Fibroblast of skin of right biceps (primary cell): ENCODE data around the gene RNF224.
"Not testable (repeated sequence)": the region's sequence is repeated elsewhere in the genome, so short reads cannot be mapped to it uniquely, and the experiment has no call there.

Experiments
- DNase-seq: peaks from one replicate; pipeline ENCODE4 v3.0.0-alpha.2; 2013

Gene RNF224

GRCh38 chr9:137228506-137228967 is 1.2 kb downstream of the RNF224 start:
- DNase-seq, result no peak

DNA sequence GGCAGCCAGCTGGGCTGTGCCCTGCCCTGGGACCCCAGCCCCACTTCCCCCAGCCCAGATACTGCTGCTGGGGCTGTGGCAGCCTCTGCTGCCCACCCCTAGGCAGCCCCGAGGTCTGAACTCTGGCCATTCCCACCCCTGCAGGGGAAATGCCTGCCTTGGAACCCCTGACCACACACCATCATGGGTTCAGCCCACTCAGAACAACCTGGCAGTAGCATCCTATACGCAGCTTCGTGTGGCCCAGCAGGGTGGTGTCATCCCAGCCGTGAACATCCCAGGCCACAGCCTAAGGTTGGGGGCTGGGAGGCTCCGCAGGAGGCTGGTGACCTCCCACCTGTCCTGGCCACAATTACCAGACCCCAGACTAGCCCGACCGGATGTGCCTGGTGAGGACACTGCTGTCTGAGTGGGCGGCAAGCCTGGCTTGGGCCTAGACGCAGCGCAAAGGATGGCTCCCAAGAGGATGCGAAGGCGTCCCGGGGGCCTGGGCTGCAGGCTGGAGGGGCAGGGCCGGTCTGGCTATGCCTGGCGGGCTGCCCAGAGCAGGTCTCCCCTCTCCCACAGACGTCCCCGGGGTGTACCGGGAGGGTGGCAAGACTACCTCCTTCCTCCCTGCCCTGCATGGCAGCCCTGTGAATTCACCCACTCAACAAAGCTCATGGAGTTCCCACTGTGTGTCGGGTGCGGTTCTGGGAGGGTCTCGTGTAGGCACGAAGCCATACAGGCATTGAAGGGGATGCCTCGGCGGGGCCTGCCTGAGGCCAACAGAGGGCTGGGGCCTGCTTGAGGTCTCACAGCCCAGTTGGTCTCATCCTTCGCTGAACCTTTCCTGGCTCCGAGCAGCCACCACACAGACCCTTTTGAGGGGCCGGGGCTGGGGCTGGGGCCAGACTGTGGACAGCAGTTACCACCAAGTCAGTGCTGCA is 1.9 kb downstream of the RNF224 start:
- no peak for DNase-seq

DNA sequence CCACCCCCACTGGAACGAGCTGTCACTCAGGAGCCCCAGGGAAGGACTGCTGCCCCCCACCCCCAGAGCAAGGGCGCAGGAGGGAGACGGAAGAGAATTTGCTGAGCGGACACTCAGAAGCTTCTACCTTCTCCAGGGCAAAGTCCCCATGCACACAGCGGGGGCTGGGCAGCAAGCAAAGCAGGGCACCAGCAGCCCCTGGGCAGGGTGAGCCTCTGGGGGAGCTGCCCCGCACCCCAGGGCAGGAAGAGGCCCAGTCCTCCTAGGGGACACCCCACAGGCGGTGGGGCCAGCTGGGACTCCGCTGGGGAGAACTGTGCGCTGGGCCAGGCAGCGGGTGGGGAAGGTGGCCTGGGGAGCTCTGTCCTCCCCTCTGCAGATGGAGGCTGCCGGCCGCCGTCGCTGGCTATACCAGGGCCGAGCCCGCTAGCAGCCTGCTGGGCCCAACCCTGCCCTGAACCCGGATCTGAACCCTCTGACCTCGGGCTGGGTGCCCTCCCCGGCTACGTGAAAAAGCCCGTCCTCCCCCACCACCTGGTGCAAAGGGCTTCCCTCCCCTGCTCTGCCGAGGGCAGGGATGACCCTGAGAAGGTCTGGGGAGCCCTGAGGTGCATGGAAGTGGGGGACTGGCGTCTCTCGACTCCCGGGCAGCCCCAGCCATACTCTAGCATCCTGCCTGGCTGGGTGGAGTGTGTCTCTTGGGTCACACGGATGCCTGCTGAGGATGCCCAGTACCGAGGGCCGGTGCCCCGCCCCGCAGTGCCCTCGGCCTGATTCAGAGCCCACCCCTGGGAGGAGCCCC is 2.8 kb downstream of the RNF224 start:
- DNase-seq, result no peak

- no peak for DNase-seq
Observed at GRCh38 chr9:137230705-137231371, 3.5 kb downstream of the RNF224 start, which contains the start of gene SLC34A3. SLC34A3 (plus strand) TSS chr9:137230901; CDS start chr9:137231703, 802 bp downstream.

DNA sequence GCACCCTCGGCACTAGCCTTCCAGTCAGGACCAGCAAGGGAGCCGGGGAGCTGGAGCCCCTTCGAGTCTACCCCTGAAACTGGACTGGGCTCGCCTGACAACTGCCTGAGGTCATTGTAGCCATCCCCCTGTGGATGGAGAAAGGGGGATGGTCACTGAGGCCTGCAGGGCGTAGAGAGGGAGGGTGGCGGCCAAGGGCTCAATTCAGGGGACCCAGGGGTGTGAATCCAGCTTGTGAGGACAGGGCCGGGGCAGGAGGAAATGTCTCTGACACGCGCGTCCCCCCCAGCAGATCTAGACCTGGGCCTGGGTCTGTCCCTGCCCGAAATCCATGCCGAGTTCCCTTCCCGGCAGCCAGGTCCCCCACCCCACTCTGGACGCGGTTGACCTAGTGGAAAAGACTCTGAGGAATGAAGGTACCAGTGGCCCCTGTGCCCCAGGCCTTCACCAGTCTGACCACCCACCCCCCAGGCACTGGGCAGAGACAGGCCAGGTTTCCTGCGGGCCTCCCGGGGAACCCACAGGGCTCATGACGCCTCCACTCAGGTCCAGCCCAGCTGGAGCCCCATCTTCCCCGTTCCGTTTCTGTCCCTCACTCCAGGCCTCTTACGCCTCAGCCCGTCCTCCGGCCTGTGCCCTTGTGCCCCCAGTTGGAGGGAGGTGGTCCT is 4.2 kb downstream of the RNF224 start:
- no peak for DNase-seq

GRCh38 chr9:137232101-137232500 is 4.8 kb downstream of the RNF224 start:
- DNase-seq, result no peak

- DNase-seq, result no peak
Observed at GRCh38 chr9:137232510-137232909, 5.2 kb downstream of the RNF224 start.

DNA sequence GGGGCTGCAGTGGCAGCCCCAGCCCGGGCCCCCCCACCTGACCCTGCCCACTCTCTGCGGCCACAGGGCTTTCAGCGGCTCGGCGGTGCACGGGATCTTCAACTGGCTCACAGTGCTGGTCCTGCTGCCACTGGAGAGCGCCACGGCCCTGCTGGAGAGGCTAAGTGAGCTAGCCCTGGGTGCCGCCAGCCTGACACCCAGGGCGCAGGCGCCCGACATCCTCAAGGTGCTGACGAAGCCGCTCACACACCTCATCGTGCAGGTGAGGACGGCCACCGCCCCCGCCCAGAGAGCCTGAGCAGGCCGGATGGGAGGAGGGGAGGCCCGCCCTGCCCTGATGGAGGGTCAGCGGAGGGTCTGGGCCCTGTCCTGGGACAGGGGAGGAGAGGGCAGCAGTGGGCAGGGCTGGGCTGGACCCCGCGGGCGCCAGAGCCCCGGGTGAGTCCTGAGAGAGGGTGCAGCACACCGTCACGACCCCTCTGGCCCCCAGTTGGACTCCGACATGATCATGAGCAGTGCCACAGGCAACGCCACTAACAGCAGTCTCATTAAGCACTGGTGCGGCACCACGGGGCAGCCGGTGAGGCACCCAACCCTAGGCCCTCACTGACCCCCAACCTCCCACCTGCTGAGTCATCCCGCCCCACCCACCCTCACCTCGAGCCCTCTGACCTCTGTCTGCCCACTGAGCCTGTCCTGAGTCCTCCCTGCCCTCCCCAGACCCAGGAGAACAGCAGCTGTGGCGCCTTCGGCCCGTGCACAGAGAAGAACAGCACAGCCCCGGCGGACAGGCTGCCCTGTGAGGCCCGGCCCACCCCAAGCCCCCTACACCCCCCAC is 6.1 kb downstream of the RNF224 start:
- no peak for DNase-seq

DNA sequence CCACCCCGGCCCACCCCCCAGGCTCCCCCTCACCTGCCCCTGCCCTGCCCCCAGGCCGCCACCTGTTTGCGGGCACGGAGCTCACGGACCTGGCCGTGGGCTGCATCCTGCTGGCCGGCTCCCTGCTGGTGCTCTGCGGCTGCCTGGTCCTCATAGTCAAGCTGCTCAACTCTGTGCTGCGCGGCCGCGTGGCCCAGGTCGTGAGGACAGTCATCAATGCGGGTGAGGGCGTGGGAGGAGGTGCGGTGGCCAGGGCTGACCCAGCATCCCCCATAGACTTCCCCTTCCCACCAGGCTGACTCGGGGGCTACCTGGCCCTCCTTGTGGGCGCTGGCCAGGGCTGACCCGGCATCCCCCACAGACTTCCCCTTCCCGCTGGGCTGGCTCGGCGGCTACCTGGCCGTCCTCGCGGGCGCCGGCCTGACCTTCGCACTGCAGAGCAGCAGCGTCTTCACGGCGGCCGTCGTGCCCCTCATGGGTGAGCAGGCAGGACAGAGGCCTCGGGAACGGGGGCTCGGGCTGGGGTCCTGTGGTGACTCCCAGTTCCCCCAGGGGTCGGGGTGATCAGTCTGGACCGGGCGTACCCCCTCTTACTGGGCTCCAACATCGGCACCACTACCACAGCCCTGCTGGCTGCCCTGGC is 6.9 kb downstream of the RNF224 start:
- DNase-seq, result no peak

DNA sequence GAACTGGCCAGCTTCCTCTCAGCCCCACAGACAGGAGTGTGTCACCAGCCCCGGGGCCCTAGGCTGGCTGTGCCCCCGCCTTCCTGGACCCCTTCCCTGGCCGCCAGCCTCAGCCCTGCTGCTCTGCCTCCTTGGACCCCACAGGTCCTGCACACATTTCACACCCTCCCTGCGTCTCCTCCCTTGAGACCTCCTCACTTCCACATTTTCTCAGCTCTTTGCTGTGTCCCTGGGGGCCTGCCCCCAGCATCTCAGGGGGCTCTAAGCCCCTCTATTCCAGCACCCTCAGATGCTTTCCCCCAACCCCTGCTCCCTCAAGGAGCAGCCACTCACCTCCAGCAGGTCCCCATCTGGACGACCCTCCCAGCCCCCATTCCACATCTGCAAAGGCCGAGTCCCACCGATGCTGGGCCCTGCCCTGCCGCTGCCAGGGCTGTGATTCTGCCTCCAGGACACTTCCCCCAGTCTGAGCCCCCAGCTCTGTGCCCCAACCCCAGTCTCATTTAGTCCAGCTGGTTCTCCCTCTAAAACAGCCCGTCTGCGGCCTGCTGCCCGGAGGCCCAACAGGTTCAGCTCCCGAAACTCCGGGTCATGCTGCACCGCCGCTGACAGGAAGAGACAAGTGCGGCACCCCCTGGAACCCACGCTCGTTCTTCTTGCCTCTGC is 7.6 kb downstream of the RNF224 start:
- DNase-seq, result no peak

DNA sequence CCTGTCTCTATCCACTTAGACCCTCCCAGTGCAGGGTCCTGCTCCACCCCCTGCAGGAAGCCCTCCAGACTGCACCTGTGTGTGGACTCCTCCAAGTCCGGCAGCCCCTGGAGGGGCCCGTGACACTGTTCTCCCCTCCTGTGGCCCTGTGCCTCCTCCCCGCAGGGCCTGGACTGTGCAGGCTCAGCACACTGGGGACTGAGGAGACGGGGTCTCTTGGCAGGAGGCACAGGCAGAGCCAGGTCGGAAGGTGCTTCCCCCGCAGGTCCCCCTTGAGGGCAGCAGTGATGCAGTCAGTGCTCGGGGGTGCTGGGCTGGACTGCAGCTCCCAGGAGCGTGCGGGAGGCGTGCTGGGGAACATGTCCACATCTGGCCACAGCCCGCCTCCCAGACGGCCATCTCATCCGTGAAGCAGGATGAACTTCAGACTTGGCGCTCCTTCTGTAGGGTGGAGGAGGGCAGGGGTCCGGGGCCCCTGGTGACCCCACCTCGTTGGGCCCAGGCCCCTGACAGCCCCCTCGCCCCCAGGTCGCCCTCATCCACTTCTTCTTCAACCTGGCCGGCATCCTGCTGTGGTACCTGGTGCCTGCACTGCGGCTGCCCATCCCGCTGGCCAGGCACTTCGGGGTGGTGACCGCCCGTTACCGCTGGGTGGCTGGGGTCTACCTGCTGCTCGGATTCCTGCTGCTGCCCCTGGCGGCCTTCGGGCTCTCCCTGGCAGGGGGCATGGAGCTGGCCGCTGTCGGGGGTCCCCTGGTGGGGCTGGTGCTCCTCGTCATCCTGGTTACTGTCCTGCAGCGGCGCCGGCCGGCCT is 8.3 kb downstream of the RNF224 start:
- no peak for DNase-seq

DNA sequence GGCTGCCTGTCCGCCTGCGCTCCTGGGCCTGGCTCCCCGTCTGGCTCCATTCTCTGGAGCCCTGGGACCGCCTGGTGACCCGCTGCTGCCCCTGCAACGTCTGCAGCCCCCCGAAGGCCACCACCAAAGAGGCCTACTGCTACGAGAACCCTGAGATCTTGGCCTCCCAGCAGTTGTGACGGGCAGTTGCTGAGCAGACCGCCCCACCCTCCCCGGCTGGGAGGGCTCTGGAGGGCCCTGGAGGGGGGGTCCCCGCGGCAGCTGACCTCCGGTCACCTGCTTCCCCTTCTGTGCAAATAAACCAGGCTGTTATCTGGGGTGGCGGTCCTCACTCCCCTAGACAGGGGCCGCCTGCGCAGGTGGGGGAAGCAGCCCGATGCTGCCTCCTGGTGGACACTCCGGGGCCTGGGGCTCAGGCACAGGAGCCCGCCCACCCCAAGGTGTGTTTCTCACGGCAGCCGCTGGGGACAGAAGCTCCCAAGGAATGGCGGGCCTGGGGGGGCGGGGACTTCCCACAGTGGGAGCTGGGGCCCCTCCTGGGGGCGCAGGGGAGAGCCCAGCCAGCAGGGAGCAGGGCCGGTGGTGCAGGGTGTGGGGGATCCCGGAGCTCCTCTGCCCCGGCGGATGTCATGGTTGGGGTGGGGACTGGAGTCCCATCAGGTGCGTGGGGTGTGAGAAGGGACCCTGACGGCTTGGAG is 9.1 kb downstream of the RNF224 start:
- peak; percentile 77 for DNase-seq

DNA sequence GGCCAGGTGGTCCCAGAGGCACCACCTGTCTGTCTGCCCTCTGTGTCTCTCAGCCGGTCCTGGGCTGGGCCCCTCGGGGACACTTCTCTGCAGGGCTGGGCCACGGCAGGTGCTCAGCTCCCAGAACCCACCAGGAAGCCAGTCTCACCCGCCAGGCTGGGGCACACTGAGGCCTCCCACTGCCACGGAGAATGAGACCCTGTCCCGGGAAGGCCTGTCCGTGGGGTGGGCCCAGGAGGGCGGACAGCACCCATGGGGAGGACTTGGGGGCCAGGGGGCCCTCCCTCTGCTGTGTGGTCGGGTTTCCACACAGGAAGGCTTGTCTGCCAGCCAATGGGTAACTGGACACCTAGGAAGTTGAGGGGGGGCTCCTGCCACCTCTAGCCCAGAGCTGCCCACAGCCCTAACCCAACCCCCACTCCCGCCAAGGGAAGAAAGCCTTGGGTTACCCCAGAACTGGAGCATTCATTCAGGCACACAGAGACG is 9.7 kb downstream of the RNF224 start:
- DNase-seq, result no peak

DNA sequence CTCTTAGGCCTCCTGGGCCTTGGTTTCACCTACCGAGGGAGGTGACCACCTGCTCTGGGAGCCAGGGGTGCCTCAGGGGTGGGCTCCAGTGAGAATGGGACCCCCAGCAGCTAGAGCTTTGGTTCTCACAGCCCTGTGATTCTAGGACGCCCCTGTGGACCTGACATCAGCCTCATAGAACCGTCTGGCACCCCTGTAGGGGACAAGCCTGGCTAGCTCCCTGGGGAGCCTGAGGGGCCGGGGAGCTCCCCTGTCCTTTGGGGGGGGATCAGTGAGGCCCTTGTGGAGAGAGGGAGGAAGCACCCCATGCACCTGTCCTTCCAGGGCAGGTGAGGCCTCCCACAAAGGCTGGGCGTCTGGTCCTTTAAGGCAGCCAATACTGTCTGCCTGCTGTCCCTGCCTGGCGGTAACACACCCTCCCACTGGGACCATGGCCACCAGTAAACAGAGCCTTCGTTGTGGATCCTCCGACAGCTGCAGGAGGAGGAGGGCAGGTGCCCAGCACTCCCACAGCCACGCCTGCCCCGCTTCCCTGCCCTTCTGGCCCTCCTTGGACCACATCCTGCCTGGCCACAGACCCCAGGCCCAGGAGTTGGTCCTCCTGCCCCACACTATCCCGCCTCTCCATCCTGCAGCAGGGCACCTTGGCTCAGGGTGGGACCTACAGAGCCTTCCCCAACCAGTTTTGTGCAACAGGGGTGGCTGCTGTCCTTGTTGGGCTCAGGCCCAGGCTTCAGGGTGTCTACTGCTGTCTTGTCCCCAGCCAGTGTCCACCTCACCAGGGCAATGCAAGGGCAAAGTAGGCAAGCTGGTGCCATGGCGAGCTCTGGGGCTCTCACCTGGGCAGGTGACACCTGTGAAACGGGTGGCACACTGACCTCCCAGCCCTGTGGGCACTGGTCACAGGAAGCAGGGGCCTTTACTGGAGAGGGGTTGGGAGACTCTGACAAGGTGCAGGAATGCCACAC is 10.7 kb downstream of the RNF224 start:
- no peak for DNase-seq

DNA sequence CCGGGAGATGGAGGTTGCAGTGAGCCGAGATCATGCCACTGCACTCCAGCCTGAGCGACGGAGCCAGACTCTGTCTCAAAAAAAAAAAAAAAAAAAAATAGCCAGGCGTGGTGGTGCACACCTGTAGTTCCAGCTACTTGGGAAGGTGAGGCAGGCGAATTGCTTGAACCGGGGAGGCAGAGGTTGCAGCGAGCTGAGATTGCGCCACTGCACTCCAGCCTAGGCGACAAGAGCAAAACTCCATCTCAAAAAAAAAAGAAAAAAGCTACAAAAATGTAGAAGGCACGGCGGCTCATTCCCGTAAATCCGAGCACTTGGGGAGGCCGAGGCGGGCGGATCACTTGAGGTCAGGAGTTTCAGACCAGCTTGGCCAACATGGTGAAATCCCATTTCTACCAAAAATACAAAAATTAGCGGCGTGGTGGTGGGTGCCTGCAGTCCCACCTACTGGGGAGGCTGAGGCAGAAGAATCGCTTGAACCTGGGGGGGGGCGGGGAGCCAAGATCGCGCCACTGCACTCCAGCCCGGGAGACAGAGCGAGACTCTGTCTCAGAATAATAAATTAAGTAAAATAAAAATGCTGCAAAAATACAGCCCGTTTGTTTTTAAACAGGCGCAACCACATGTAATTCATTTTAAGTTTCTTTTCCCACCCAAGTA is 12.4 kb downstream of the RNF224 start:
- not testable (repeated sequence) for DNase-seq

- DNase-seq, result peak; percentile 71
Observed at GRCh38 chr9:137240318-137240840, 13.1 kb downstream of the RNF224 start.
